ENCODE measurements around the gene HAAO. TPM values are rescaled to one million over a fixed set of nuclear protein-coding genes. Genes with fewer than 3 reads are reported as not detected.
"Not testable (repeated sequence)": the region's sequence is repeated elsewhere in the genome, so short reads cannot be mapped to it uniquely, and the experiment has no call there.

Gene HAAO
- polyA plus RNA-seq, 4 donors, result 23.8 to 147 (median 44.8) TPM

- DNase-seq (no peak), FAIRE-seq (no peak)
- H3K9me3 ChIP-seq (ENCODE audit: control insufficient read depth in 2 of 2, insufficient read depth in 1 of 2, low read depth in 1 of 2, low read length in 1 of 2), result no peaks in the 10 kb centered on the region
- peaks cover 0 to 12% (median 2%) of the 10 kb centered on the region in 3 donors for H3K36me3 ChIP-seq (ENCODE audit: control insufficient read depth in 3 of 3, insufficient read depth in 2 of 3, low read depth in 1 of 3, low read length in 3 of 3)
- H3K27me3 ChIP-seq (ENCODE audit: control insufficient read depth in 3 of 3, insufficient read depth in 3 of 3, low read length in 3 of 3), result no peaks in the 10 kb centered on the region
- H3K4me3 ChIP-seq (ENCODE audit: low read depth in 1 of 3, low read length in 3 of 3), result no peak overlapping the region
- H3K27ac ChIP-seq (ENCODE audit: low read depth in 1 of 3, low read length in 2 of 3), result no peak overlapping the region
- WGBS, 3 donors, result 94 to 100% (median 98%) methylated on average over 3 of the region's 3 CpGs
- no peaks in the 10 kb centered on the region for H3K4me1 ChIP-seq (ENCODE audit: control insufficient read depth in 3 of 3, insufficient read depth in 2 of 3, low read depth in 1 of 3, low read length in 2 of 3)
Observed at GRCh38 chr2:42747422-42747821, 45.0 kb downstream of the HAAO start.

GRCh38 chr2:42744545-42745082 is 47.8 kb downstream of the HAAO start:
- no peaks in the 10 kb centered on the region for H3K27me3 ChIP-seq (ENCODE audit: control insufficient read depth in 3 of 3, insufficient read depth in 3 of 3, low read length in 3 of 3)
- DNase-seq (no peak), FAIRE-seq (no peak)
- no peak overlapping the region for H3K4me3 ChIP-seq (ENCODE audit: low read depth in 1 of 3, low read length in 3 of 3)
- H3K27ac ChIP-seq (ENCODE audit: low read depth in 1 of 3, low read length in 2 of 3), result no peak overlapping the region
- H3K36me3 ChIP-seq (ENCODE audit: control insufficient read depth in 3 of 3, insufficient read depth in 2 of 3, low read depth in 1 of 3, low read length in 3 of 3), result peaks cover 0 to 13% (median 2%) of the 10 kb centered on the region in 3 donors
- WGBS, 3 donors, result 94 to 96% (median 96%) methylated on average over 3 of the region's 3 CpGs
- H3K4me1 ChIP-seq (ENCODE audit: control insufficient read depth in 3 of 3, insufficient read depth in 2 of 3, low read depth in 1 of 3, low read length in 2 of 3), result no peaks in the 10 kb centered on the region
- peaks cover 0 to 3% of the 10 kb centered on the region in 2 donors for H3K9me3 ChIP-seq (ENCODE audit: control insufficient read depth in 2 of 2, insufficient read depth in 1 of 2, low read depth in 1 of 2, low read length in 1 of 2)

GRCh38 chr2:42743659-42743990 is 48.8 kb downstream of the HAAO start:
- no peak for FAIRE-seq

GRCh38 chr2:42742740-42743658 is 49.4 kb downstream of the HAAO start:
- FAIRE-seq (no peak), DNase-seq (no peak)
- 73 to 75% (median 75%) methylated on average over 2 of the region's 2 CpGs for WGBS, 3 donors
- Histone ChIP-seq H3K9me3 (ENCODE audit: control insufficient read depth in 2 of 2, insufficient read depth in 1 of 2, low read depth in 1 of 2, low read length in 1 of 2) (peaks cover 0 to 5% of the 10 kb centered on the region in 2 donors), H3K27me3 (ENCODE audit: control insufficient read depth in 3 of 3, insufficient read depth in 3 of 3, low read length in 3 of 3) (no peaks in the 10 kb centered on the region), H3K4me3 (ENCODE audit: low read depth in 1 of 3, low read length in 3 of 3) (no peak overlapping the region), H3K4me1 (ENCODE audit: control insufficient read depth in 3 of 3, insufficient read depth in 2 of 3, low read depth in 1 of 3, low read length in 2 of 3) (no peaks in the 10 kb centered on the region), H3K27ac (ENCODE audit: low read depth in 1 of 3, low read length in 2 of 3) (no peak overlapping the region), H3K36me3 (ENCODE audit: control insufficient read depth in 3 of 3, insufficient read depth in 2 of 3, low read depth in 1 of 3, low read length in 3 of 3) (peaks cover 0 to 12% (median 2%) of the 10 kb centered on the region in 3 donors)

More at GRCh38 chr2:42743659-42743990, 48.8 kb downstream of the HAAO start:
- no peak for DNase-seq
- peaks cover 0 to 11% (median 2%) of the 10 kb centered on the region in 3 donors for H3K36me3 ChIP-seq (ENCODE audit: control insufficient read depth in 3 of 3, insufficient read depth in 2 of 3, low read depth in 1 of 3, low read length in 3 of 3)
- 86 to 100% (median 95%) methylated on average over 1 of the region's 1 CpG for WGBS, 3 donors
- no peak overlapping the region for H3K4me3 ChIP-seq (ENCODE audit: low read depth in 1 of 3, low read length in 3 of 3)
- no peak overlapping the region for H3K27ac ChIP-seq (ENCODE audit: low read depth in 1 of 3, low read length in 2 of 3)
- no peaks in the 10 kb centered on the region for H3K4me1 ChIP-seq (ENCODE audit: control insufficient read depth in 3 of 3, insufficient read depth in 2 of 3, low read depth in 1 of 3, low read length in 2 of 3)
- H3K9me3 ChIP-seq (ENCODE audit: control insufficient read depth in 2 of 2, insufficient read depth in 1 of 2, low read depth in 1 of 2, low read length in 1 of 2), result peaks cover 0 to 3% of the 10 kb centered on the region in 2 donors
- H3K27me3 ChIP-seq (ENCODE audit: control insufficient read depth in 3 of 3, insufficient read depth in 3 of 3, low read length in 3 of 3), result no peaks in the 10 kb centered on the region

- no peak overlapping the region for H3K4me3 ChIP-seq (ENCODE audit: low read depth in 1 of 3, low read length in 3 of 3)
- FAIRE-seq, result no peak
- H3K9me3 ChIP-seq (ENCODE audit: control insufficient read depth in 2 of 2, insufficient read depth in 1 of 2, low read depth in 1 of 2, low read length in 1 of 2), result peaks cover 0 to 13% of the 10 kb centered on the region in 2 donors
- peaks cover 0 to 18% (median 7%) of the 10 kb centered on the region in 3 donors for H3K36me3 ChIP-seq (ENCODE audit: control insufficient read depth in 3 of 3, insufficient read depth in 2 of 3, low read depth in 1 of 3, low read length in 3 of 3)
- no peaks in the 10 kb centered on the region for H3K4me1 ChIP-seq (ENCODE audit: control insufficient read depth in 3 of 3, insufficient read depth in 2 of 3, low read depth in 1 of 3, low read length in 2 of 3)
- no peaks in the 10 kb centered on the region for H3K27me3 ChIP-seq (ENCODE audit: control insufficient read depth in 3 of 3, insufficient read depth in 3 of 3, low read length in 3 of 3)
- DNase-seq, result peak in 1 of 2 donors; percentile 60
- 53 to 76% (median 55%) methylated on average over 3 of the region's 3 CpGs for WGBS, 3 donors
- H3K27ac ChIP-seq (ENCODE audit: low read depth in 1 of 3, low read length in 2 of 3), result no peak overlapping the region
Observed at GRCh38 chr2:42741140-42741539, 51.2 kb downstream of the HAAO start.

GRCh38 chr2:42736598-42737322 is 55.6 kb downstream of the HAAO start:
- Histone ChIP-seq H3K4me1 (ENCODE audit: control insufficient read depth in 3 of 3, insufficient read depth in 2 of 3, low read depth in 1 of 3, low read length in 2 of 3) (no peaks in the 10 kb centered on the region), H3K27ac (ENCODE audit: low read depth in 1 of 3, low read length in 2 of 3) (no peak overlapping the region), H3K36me3 (ENCODE audit: control insufficient read depth in 3 of 3, insufficient read depth in 2 of 3, low read depth in 1 of 3, low read length in 3 of 3) (peaks cover 0 to 22% (median 8%) of the 10 kb centered on the region in 3 donors), H3K9me3 (ENCODE audit: control insufficient read depth in 2 of 2, insufficient read depth in 1 of 2, low read depth in 1 of 2, low read length in 1 of 2) (peaks cover 0 to 20% of the 10 kb centered on the region in 2 donors), H3K27me3 (ENCODE audit: control insufficient read depth in 3 of 3, insufficient read depth in 3 of 3, low read length in 3 of 3) (no peaks in the 10 kb centered on the region), H3K4me3 (ENCODE audit: low read depth in 1 of 3, low read length in 3 of 3) (no peak overlapping the region)
- FAIRE-seq (no peak), DNase-seq (no peak)

- Histone ChIP-seq H3K27ac (ENCODE audit: low read depth in 1 of 3, low read length in 2 of 3) (no peak overlapping the region), H3K4me1 (ENCODE audit: control insufficient read depth in 3 of 3, insufficient read depth in 2 of 3, low read depth in 1 of 3, low read length in 2 of 3) (no peaks in the 10 kb centered on the region), H3K9me3 (ENCODE audit: control insufficient read depth in 2 of 2, insufficient read depth in 1 of 2, low read depth in 1 of 2, low read length in 1 of 2) (peaks cover 0 to 17% of the 10 kb centered on the region in 2 donors), H3K36me3 (ENCODE audit: control insufficient read depth in 3 of 3, insufficient read depth in 2 of 3, low read depth in 1 of 3, low read length in 3 of 3) (peaks cover 0 to 18% (median 6%) of the 10 kb centered on the region in 3 donors), H3K27me3 (ENCODE audit: control insufficient read depth in 3 of 3, insufficient read depth in 3 of 3, low read length in 3 of 3) (no peaks in the 10 kb centered on the region), H3K4me3 (ENCODE audit: low read depth in 1 of 3, low read length in 3 of 3) (no peak overlapping the region)
- no peak for FAIRE-seq
- 79 to 87% (median 86%) methylated on average over 1 of the region's 1 CpG for WGBS, 3 donors
- no peak for DNase-seq
Observed at GRCh38 chr2:42733852-42734251, 58.5 kb downstream of the HAAO start.

- not testable (repeated sequence) for H3K9me3 ChIP-seq (ENCODE audit: control insufficient read depth in 2 of 2, insufficient read depth in 1 of 2, low read depth in 1 of 2, low read length in 1 of 2); H3K27ac ChIP-seq (ENCODE audit: low read depth in 1 of 3, low read length in 2 of 3); H3K27me3 ChIP-seq (ENCODE audit: control insufficient read depth in 3 of 3, insufficient read depth in 3 of 3, low read length in 3 of 3); H3K4me1 ChIP-seq (ENCODE audit: control insufficient read depth in 3 of 3, insufficient read depth in 2 of 3, low read depth in 1 of 3, low read length in 2 of 3); H3K4me3 ChIP-seq (ENCODE audit: low read depth in 1 of 3, low read length in 3 of 3); FAIRE-seq; DNase-seq
- 94 to 98% (median 96%) methylated on average over 4 of the region's 4 CpGs for WGBS, 3 donors
- H3K36me3 ChIP-seq (ENCODE audit: control insufficient read depth in 3 of 3, insufficient read depth in 2 of 3, low read depth in 1 of 3, low read length in 3 of 3), result peaks cover 0 to 12% (median 4%) of the 10 kb centered on the region in 3 donors
Observed at GRCh38 chr2:42731316-42731715, 61.1 kb downstream of the HAAO start.
